MM.1S (cell line): Measurements from ENCODE around the gene FUZ.

ENCODE experiments used
- DNase-seq: peaks from one replicate; pipeline ENCODE4 v3.0.0-alpha.2; 2015
- H2AFZ ChIP-seq: fragments of 300-600 bp; sonication (generic); 2 replicates; pipeline ENCODE4 v1.6.0; 2016; ENCODE audit warnings: antibody characterized with exemption, low read length
- H3F3A ChIP-seq: fragments of 300-600 bp; sonication (generic); 2 replicates; pipeline ENCODE4 v1.6.1; 2016; ENCODE audit warnings: mild to moderate bottlenecking, antibody characterized with exemption, low read length, moderate library complexity, mixed read lengths; ENCODE audit not compliant: insufficient read depth
- H3K27ac ChIP-seq: fragments of 300-600 bp; sonication (generic); 2 replicates; pipeline ENCODE4 v1.5.1; 2016; ENCODE audit warnings: mild to moderate bottlenecking, low read length
- H3K27me3 ChIP-seq: fragments of 300-600 bp; sonication (generic); replicated peaks from 2 replicates; pipeline ENCODE4 v1.6.0; 2016; ENCODE audit warnings: low read length; ENCODE audit not compliant: insufficient read depth
- H3K36me3 ChIP-seq: fragments of 300-600 bp; sonication (generic); replicated peaks from 2 replicates; pipeline ENCODE4 v1.6.1; 2016; ENCODE audit warnings: mild to moderate bottlenecking, low read length, mixed read lengths; ENCODE audit not compliant: insufficient read depth
- H3K4me1 ChIP-seq: fragments of 300-600 bp; sonication (generic); 2 replicates; pipeline ENCODE4 v1.6.1; 2016; ENCODE audit warnings: low read length, mixed read lengths
- H3K4me2 ChIP-seq: fragments of 300-600 bp; sonication (generic); 2 replicates; pipeline ENCODE4 v1.6.0; 2016; ENCODE audit warnings: low read depth, low read length
- H3K4me3 ChIP-seq: fragments of 300-600 bp; sonication (generic); 2 replicates; pipeline ENCODE4 v1.5.1; 2016; ENCODE audit warnings: low read length, mixed read lengths
- H3K79me2 ChIP-seq: fragments of 300-600 bp; sonication (generic); 2 replicates; pipeline ENCODE4 v1.6.1; 2016; ENCODE audit warnings: mixed run types, low read length, mixed read lengths
- H3K9ac ChIP-seq: fragments of 300-600 bp; sonication (generic); 2 replicates; pipeline ENCODE4 v1.6.1; 2016; ENCODE audit warnings: low read length, mixed read lengths
- H3K9me2 ChIP-seq: fragments of 300-600 bp; sonication (generic); replicated peaks from 2 replicates; pipeline ENCODE4 v1.6.1; 2016; ENCODE audit warnings: mild to moderate bottlenecking, low read length, mixed read lengths; ENCODE audit not compliant: insufficient read depth
- H3K9me3 ChIP-seq: fragments of 300-600 bp; sonication (generic); replicated peaks from 2 replicates; pipeline ENCODE4 v1.6.1; 2016; ENCODE audit warnings: mild to moderate bottlenecking, low read length, mixed read lengths; ENCODE audit not compliant: insufficient read depth
- H4K20me1 ChIP-seq: fragments of 300-600 bp; sonication (generic); 2 replicates; pipeline ENCODE4 v1.6.1; 2016; ENCODE audit warnings: mild to moderate bottlenecking, low read length, moderate library complexity, mixed read lengths; ENCODE audit not compliant: insufficient read depth
- EZH2 ChIP-seq: fragments of 300-600 bp; sonication (generic); optimal IDR thresholded peaks from 2 replicates; pipeline ENCODE3; 2017; ENCODE audit warnings: low read depth, mild to moderate bottlenecking, antibody characterized with exemption, low read length, mixed read lengths
- EZH2phosphoT487 ChIP-seq: fragments of 300-600 bp; sonication (generic); IDR thresholded peaks from 2 replicates; pipeline ENCODE4 v1.6.1; 2018; ENCODE audit warnings: antibody characterized with exemption, low read length
- TF ChIP-seq, protein P1 (sequence below): fragments of 300-600 bp; sonication (generic); IDR thresholded peaks from 2 replicates; pipeline ENCODE4 v1.5.1; 2016; ENCODE audit warnings: antibody characterized with exemption, low read length, mixed read lengths

The FUZ gene

DNA sequence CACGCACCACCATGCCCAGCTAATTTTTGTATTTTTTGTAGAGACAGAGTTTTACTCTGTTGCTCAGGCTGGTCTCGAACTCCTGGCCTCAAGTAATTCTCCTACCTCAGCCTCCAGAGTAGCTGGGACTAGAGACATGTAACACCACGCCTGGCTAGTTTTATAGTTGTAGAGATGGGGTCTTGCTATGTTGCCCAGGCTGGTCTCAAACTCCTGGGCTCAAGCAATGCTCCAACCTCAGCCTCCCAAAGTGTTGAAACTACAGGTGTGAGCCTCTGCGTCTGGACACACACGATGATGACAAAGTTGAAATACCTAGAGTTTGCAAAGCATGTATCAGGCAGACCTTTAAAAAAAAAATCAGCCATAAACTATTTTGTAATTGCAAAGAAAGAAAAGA lies 33.3 kb upstream of the FUZ start:
- no peak overlapping the region for H2AFZ ChIP-seq
- no peak overlapping the region for H3K27ac ChIP-seq
- no peak overlapping the region for H3K9ac ChIP-seq
- no peak overlapping the region for H3K4me2 ChIP-seq
- H3K4me3 ChIP-seq = no peak overlapping the region
- H4K20me1 ChIP-seq = no peaks in the 10 kb centered on the region
- TF ChIP-seq EZH2 (no peak), EZH2phosphoT487 (no peak)
- H3K4me1 ChIP-seq = peaks cover 3% of the 10 kb centered on the region; the same call in 1 of the 2 replicates
- no peaks in the 10 kb centered on the region for H3K9me2 ChIP-seq
- H3K9me3 ChIP-seq = no peaks in the 10 kb centered on the region
- H3K27me3 ChIP-seq = no peaks in the 10 kb centered on the region
- no peaks in the 10 kb centered on the region for H3K36me3 ChIP-seq
- 0 out of 2 replicates have a peak, but pooled peaks cover 3% of the 10 kb centered on the region for H3K79me2 ChIP-seq
- no peak for DNase-seq
- no peaks in the 10 kb centered on the region for H3F3A ChIP-seq

DNA sequence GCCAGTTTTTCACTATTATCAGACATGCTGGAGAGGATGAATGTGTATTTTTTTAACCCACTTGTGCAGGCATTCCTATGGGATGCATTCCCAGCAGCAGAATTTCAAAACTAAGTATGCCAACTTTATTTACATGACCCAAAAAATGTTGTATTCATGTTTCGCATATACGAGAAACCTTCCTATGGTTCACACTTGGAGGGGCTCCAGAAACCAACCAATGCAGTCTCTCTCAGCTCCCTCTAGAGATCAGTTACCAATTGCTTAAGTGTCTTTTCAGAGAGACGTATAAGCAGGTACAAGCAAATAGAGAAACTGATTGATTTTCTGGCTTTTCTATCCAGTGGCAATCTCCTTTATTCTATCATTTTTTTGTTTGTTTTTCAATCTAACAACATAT lies 32.3 kb upstream of the FUZ start:
- no peak overlapping the region for H3K4me2 ChIP-seq
- H3K4me1 ChIP-seq = peaks cover 3% of the 10 kb centered on the region; the same call in 1 of the 2 replicates
- H3K9ac ChIP-seq = no peak overlapping the region
- H2AFZ ChIP-seq = no peak overlapping the region
- no peaks in the 10 kb centered on the region; the same call in 1 of the 2 replicates for H3F3A ChIP-seq
- no peaks in the 10 kb centered on the region for H4K20me1 ChIP-seq
- no peaks in the 10 kb centered on the region for H3K9me3 ChIP-seq
- DNase-seq = no peak
- TF ChIP-seq, protein P1, sequence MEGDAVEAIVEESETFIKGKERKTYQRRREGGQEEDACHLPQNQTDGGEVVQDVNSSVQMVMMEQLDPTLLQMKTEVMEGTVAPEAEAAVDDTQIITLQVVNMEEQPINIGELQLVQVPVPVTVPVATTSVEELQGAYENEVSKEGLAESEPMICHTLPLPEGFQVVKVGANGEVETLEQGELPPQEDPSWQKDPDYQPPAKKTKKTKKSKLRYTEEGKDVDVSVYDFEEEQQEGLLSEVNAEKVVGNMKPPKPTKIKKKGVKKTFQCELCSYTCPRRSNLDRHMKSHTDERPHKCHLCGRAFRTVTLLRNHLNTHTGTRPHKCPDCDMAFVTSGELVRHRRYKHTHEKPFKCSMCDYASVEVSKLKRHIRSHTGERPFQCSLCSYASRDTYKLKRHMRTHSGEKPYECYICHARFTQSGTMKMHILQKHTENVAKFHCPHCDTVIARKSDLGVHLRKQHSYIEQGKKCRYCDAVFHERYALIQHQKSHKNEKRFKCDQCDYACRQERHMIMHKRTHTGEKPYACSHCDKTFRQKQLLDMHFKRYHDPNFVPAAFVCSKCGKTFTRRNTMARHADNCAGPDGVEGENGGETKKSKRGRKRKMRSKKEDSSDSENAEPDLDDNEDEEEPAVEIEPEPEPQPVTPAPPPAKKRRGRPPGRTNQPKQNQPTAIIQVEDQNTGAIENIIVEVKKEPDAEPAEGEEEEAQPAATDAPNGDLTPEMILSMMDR = no peak
- TF ChIP-seq EZH2 = no peak
- no peak for TF ChIP-seq EZH2phosphoT487
- H3K27ac ChIP-seq = no peak overlapping the region
- no peak overlapping the region for H3K4me3 ChIP-seq
- H3K36me3 ChIP-seq = no peaks in the 10 kb centered on the region
- H3K79me2 ChIP-seq = 0 out of 2 replicates have a peak, but pooled peaks cover 3% of the 10 kb centered on the region
- H3K27me3 ChIP-seq = no peaks in the 10 kb centered on the region
- H3K9me2 ChIP-seq = no peaks in the 10 kb centered on the region

DNA sequence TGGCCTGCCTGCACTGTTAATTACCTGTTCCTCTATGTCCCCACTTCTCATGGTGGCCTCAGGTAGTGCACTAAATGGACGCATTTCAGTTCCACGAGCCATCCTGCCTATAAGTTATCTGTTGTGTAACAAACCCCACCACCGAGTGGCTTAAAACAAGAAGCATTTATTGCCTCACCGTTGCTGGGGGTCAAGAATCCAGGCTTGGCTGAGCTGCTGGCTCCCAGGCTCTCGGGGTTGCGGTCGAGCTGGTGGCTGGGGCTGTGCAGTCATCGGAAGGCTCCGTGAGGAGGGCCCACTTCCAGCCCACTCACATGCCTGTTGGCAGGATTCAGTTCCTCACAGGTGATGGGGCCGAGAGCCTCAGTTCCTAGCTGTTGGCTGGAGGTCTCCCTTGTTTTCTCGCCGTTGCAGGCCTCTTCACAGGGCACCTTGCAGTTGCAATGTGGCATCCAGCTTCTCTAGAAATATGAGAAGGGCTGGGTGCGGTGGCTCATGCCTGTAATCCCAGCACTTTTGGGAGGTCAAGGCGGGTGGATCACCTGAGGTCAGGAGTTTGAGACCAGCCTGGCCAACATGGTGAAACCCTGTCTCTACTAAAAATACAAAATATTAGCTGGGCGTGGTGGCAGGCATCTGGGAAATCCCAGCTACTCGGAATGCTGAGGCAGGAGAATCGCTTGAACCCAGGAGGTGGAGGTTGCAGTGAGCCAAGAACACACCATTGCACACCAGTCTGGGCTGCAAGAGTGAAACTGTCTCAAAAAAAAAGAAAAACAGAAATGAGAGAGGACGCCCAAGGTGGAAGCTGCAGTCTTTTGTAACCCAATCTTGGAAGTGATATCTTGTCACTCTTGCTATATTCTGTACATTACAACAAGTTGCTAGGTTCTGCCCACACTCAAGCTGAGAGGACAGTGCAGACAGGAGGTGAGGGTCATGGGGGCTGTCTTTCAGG lies 31.3 kb upstream of the FUZ start:
- Histone ChIP-seq H3K27me3 (no peaks in the 10 kb centered on the region), H3F3A (no peaks in the 10 kb centered on the region; the same call in 1 of the 2 replicates), H3K9me3 (no peaks in the 10 kb centered on the region), H3K36me3 (no peaks in the 10 kb centered on the region), H3K27ac (no peak overlapping the region), H3K9ac (no peak overlapping the region), H3K4me3 (no peak overlapping the region), H4K20me1 (no peaks in the 10 kb centered on the region), H3K4me1 (no peaks in the 10 kb centered on the region), H3K79me2 (no peaks in the 10 kb centered on the region), H3K4me2 (no peak overlapping the region), H3K9me2 (no peaks in the 10 kb centered on the region), H2AFZ (no peak overlapping the region)
- DNase-seq = no peak
- no peak for TF ChIP-seq EZH2phosphoT487
- TF ChIP-seq, protein P1 = no peak
- no peak for TF ChIP-seq EZH2

DNA sequence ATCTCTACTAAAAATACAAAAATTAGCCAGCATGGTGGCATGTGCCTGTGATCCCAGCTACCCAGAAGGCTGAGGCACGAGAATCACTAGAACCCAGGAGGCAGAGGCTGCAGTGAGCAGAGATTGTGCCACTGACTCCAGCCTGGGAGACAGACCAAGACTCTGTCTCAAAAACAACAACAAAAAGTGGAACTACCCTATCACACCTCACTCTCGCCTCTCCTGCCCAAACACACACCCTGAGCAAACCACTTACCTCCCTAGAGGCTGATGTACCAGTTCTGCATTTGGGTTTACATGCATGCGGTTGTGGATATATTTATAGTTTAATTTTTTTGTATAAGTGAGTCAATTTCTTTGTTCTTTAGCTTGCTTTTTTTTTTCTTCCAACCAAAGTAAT lies 30.2 kb upstream of the FUZ start:
- Histone ChIP-seq H3K4me1 (no peaks in the 10 kb centered on the region), H4K20me1 (no peaks in the 10 kb centered on the region), H3K79me2 (no peaks in the 10 kb centered on the region), H3F3A (no peaks in the 10 kb centered on the region; the same call in 1 of the 2 replicates), H3K9me2 (no peaks in the 10 kb centered on the region), H2AFZ (no peak overlapping the region), H3K4me2 (no peak overlapping the region), H3K9me3 (no peaks in the 10 kb centered on the region), H3K36me3 (no peaks in the 10 kb centered on the region), H3K9ac (no peak overlapping the region), H3K4me3 (no peak overlapping the region), H3K27me3 (no peaks in the 10 kb centered on the region), H3K27ac (no peak overlapping the region)
- TF ChIP-seq EZH2 (no peak), EZH2phosphoT487 (no peak)
- TF ChIP-seq, protein P1 = no peak
- DNase-seq = no peak
